Measurements from ENCODE around the gene PLA2G2F. TPM values are rescaled to one million over a fixed set of nuclear protein-coding genes. Genes with fewer than 3 reads are reported as not detected.

PLA2G2F gene
- total RNA-seq, 1 experiment from 2014 or later: 0.20 TPM

- no peaks in the 10 kb centered on the region for H3K9me3 ChIP-seq (ENCODE audit: insufficient read depth, low read depth)
- no TSS peak for BruUV-seq (replicated peaks)
- intact Hi-C loops (cut with micrococcal nuclease; ENCODE audit: unreplicated experiment): no loop called here
- no peak for DNase-seq
- no peaks in the 10 kb centered on the region for H3K36me3 ChIP-seq (ENCODE audit: low read depth)
- no peaks in the 10 kb centered on the region for H4K20me1 ChIP-seq (ENCODE audit: insufficient read depth)
- H3K79me2 ChIP-seq (ENCODE audit: low read depth): no peaks in the 10 kb centered on the region
- H2AFZ ChIP-seq: no peak overlapping the region
- H3K4me3 ChIP-seq: no peak overlapping the region
- no peaks in the 10 kb centered on the region for H3K9me2 ChIP-seq (ENCODE audit: insufficient read depth)
- TF ChIP-seq EZH2 (IDR thresholded peaks at IDR 0.05; ENCODE audit: low read depth): no peak
- no peak for TF ChIP-seq CTCF (conservative IDR thresholded peaks at IDR 0.05)
- ChIA-PET CTCF (no interaction called here), POLR2A (ENCODE audit: unreplicated experiment) (no interaction called here)
- H3F3A ChIP-seq (ENCODE audit: insufficient read depth, low read depth): no peaks in the 10 kb centered on the region
- no peak overlapping the region for H3K4me2 ChIP-seq
- 0 out of 2 replicates have a peak, but pooled peaks cover 3% of the 10 kb centered on the region for H3K4me1 ChIP-seq (replicated peaks; ENCODE audit: insufficient read depth)
- H3K27me3 ChIP-seq (ENCODE audit: insufficient read depth, low read depth): no peaks in the 10 kb centered on the region
- no peak overlapping the region for H3K27ac ChIP-seq
These were observed 23.2 kb upstream of the PLA2G2F start for GRCh38 chr1:20115916-20116315.

GRCh38 chr1:20117236-20117635, 21.9 kb upstream of the PLA2G2F start:
- no peak overlapping the region for H3K27ac ChIP-seq

GRCh38 chr1:20119347-20119746, 19.8 kb upstream of the PLA2G2F start, which contains the start of gene PLA2G2D:
Gene PLA2G2D, minus strand, starts transcription at chr1:20119536. Its CDS starts 38 bp downstream, at chr1:20119498.
- Histone ChIP-seq H3K4me1 (replicated peaks; ENCODE audit: insufficient read depth) (peaks cover 5% of the 10 kb centered on the region), H3K36me3 (ENCODE audit: low read depth) (no peaks in the 10 kb centered on the region), H4K20me1 (ENCODE audit: insufficient read depth) (no peaks in the 10 kb centered on the region), H3K4me2 (no peak within 1 kb of the TSS), H3K4me3 (no peak within 1 kb of the TSS), H3K9me2 (ENCODE audit: insufficient read depth) (no peaks in the 10 kb centered on the region), H3F3A (ENCODE audit: insufficient read depth, low read depth) (no peaks in the 10 kb centered on the region), H3K79me2 (ENCODE audit: low read depth) (no peaks in the 10 kb centered on the region), H2AFZ (no peak within 1 kb of the TSS), H3K27ac (no peak within 1 kb of the TSS), H3K27me3 (ENCODE audit: insufficient read depth, low read depth) (no peaks in the 10 kb centered on the region), H3K9me3 (ENCODE audit: insufficient read depth, low read depth) (no peaks in the 10 kb centered on the region)
- intact Hi-C loops (cut with micrococcal nuclease; ENCODE audit: unreplicated experiment): no loop called here
- ChIA-PET CTCF (no interaction called here), POLR2A (ENCODE audit: unreplicated experiment) (no interaction called here)
- DNase-seq: no peak
- no TSS peak for BruUV-seq (replicated peaks)
- no peak for TF ChIP-seq EZH2 (IDR thresholded peaks at IDR 0.05; ENCODE audit: low read depth)

More at GRCh38 chr1:20117236-20117635, 21.9 kb upstream of the PLA2G2F start:
- H3K9me3 ChIP-seq (ENCODE audit: insufficient read depth, low read depth): no peaks in the 10 kb centered on the region
- H3K9me2 ChIP-seq (ENCODE audit: insufficient read depth): no peaks in the 10 kb centered on the region
- TF ChIP-seq CTCF (conservative IDR thresholded peaks at IDR 0.05): no peak
- TF ChIP-seq EZH2 (IDR thresholded peaks at IDR 0.05; ENCODE audit: low read depth): no peak
- H3K4me3 ChIP-seq: no peak overlapping the region
- H3K4me2 ChIP-seq: no peak overlapping the region
- DNase-seq: no peak
- H3K79me2 ChIP-seq (ENCODE audit: low read depth): no peaks in the 10 kb centered on the region
- H3K36me3 ChIP-seq (ENCODE audit: low read depth): no peaks in the 10 kb centered on the region
- ChIA-PET CTCF (no interaction called here), POLR2A (ENCODE audit: unreplicated experiment) (no interaction called here)
- H4K20me1 ChIP-seq (ENCODE audit: insufficient read depth): no peaks in the 10 kb centered on the region
- intact Hi-C loops (cut with micrococcal nuclease; ENCODE audit: unreplicated experiment): no loop called here
- no peaks in the 10 kb centered on the region for H3K27me3 ChIP-seq (ENCODE audit: insufficient read depth, low read depth)
- no TSS peak for BruUV-seq (replicated peaks)
- H2AFZ ChIP-seq: no peak overlapping the region
- H3K4me1 ChIP-seq (replicated peaks; ENCODE audit: insufficient read depth): no peaks in the 10 kb centered on the region
- H3F3A ChIP-seq (ENCODE audit: insufficient read depth, low read depth): no peaks in the 10 kb centered on the region

GRCh38 chr1:20120796-20121195, 18.3 kb upstream of the PLA2G2F start:
- Histone ChIP-seq H3K27ac (no peak overlapping the region), H4K20me1 (ENCODE audit: insufficient read depth) (no peaks in the 10 kb centered on the region), H2AFZ (no peak overlapping the region), H3F3A (ENCODE audit: insufficient read depth, low read depth) (no peaks in the 10 kb centered on the region), H3K9me2 (ENCODE audit: insufficient read depth) (no peaks in the 10 kb centered on the region), H3K79me2 (ENCODE audit: low read depth) (no peaks in the 10 kb centered on the region), H3K9me3 (ENCODE audit: insufficient read depth, low read depth) (no peaks in the 10 kb centered on the region), H3K4me1 (replicated peaks; ENCODE audit: insufficient read depth) (peaks cover 13% of the 10 kb centered on the region), H3K27me3 (ENCODE audit: insufficient read depth, low read depth) (no peaks in the 10 kb centered on the region), H3K4me3 (no peak overlapping the region), H3K36me3 (ENCODE audit: low read depth) (no peaks in the 10 kb centered on the region), H3K4me2 (no peak overlapping the region)
- ChIA-PET CTCF (no interaction called here), POLR2A (ENCODE audit: unreplicated experiment) (no interaction called here)
- TF ChIP-seq CTCF (conservative IDR thresholded peaks at IDR 0.05) (no peak), EZH2 (IDR thresholded peaks at IDR 0.05; ENCODE audit: low read depth) (no peak)
- intact Hi-C loops (cut with micrococcal nuclease; ENCODE audit: unreplicated experiment): no loop called here
- BruUV-seq (replicated peaks): no TSS peak
- no peak for DNase-seq

All from PC-9 (cell line).